H1 (cell line): ENCODE measurements around the gene ACP6.

Source experiments
- CTBP2 ChIP-seq: IDR thresholded peaks from 2 replicates; pipeline ENCODE4 v1.7.0; 2011; ENCODE audit warnings: borderline replicate concordance, mild to moderate bottlenecking, moderate library complexity, mixed read lengths, low read length; ENCODE audit not compliant: insufficient read depth, insufficient read length
- CTCF ChIP-seq, 3 experiments: IDR thresholded peaks; 1 replicate in 2 of 3; 2 replicates in 1 of 3; pipeline versions ENCODE4 v1.5.1 to v1.6.1; 2011; ENCODE audit warnings: low read length in 3 of 3, mild to moderate bottlenecking in 3 of 3, inconsistent platforms in 2 of 3, low read depth in 1 of 3, moderate library complexity in 1 of 3; ENCODE audit not compliant: insufficient read depth in 1 of 3; ENCODE audit errors: control extremely low read depth in 1 of 3
- EP300 ChIP-seq, 2 experiments: IDR thresholded peaks; 1 replicate in 1 of 2; 2 replicates in 1 of 2; pipeline ENCODE4 v1.6.1; 2011 to 2012; ENCODE audit warnings: low read depth in 2 of 2, low read length in 2 of 2, mild to moderate bottlenecking in 2 of 2, borderline replicate concordance in 1 of 2, inconsistent platforms in 1 of 2, moderate library complexity in 1 of 2
- EZH2 ChIP-seq: fragments of 200-600 bp; sonication (generic); IDR thresholded peaks from 2 replicates; pipeline ENCODE4 v1.7.1; 2012; ENCODE audit warnings: low read depth, mild to moderate bottlenecking, moderate library complexity, low read length, inconsistent platforms; ENCODE audit not compliant: severe bottlenecking
- GABPA ChIP-seq: IDR thresholded peaks from 2 replicates; pipeline ENCODE4 v1.6.1; 2011; ENCODE audit warnings: mild to moderate bottlenecking, low read length, moderate library complexity, borderline replicate concordance; ENCODE audit not compliant: insufficient read depth
- MAX ChIP-seq: IDR thresholded peaks from 2 replicates; pipeline ENCODE4 v1.6.1; 2012; ENCODE audit warnings: inconsistent platforms
- POLR2A ChIP-seq, 2 experiments: IDR thresholded peaks; 1 replicate in 1 of 2; 2 replicates in 1 of 2; pipeline ENCODE4 v1.6.1; 2011; ENCODE audit warnings: low read depth in 2 of 2, low read length in 2 of 2, mild to moderate bottlenecking in 2 of 2; ENCODE audit errors: control extremely low read depth in 1 of 2
- POLR2AphosphoS5 ChIP-seq: IDR thresholded peaks from 2 replicates; pipeline ENCODE4 v1.6.1; 2011; ENCODE audit warnings: low read depth, low read length
- RAD21 ChIP-seq, 2 experiments: IDR thresholded peaks in 1 of 2; conservative IDR thresholded peaks in 1 of 2; 2 replicates each; pipeline ENCODE4 v1.6.1; 2011; ENCODE audit warnings: low read depth in 2 of 2, low read length in 2 of 2, improper control_type of control experiment in 1 of 2, inconsistent platforms in 1 of 2, mild to moderate bottlenecking in 1 of 2, moderate library complexity in 1 of 2
- RFX5 ChIP-seq: IDR thresholded peaks from 2 replicates; pipeline ENCODE4 v1.6.1; 2011; ENCODE audit warnings: low read depth, low read length, improper control_type of control experiment, borderline replicate concordance
- TAF1 ChIP-seq: IDR thresholded peaks from 2 replicates; pipeline ENCODE4 v1.6.1; 2011; ENCODE audit warnings: mild to moderate bottlenecking, low read depth, low read length

- TF ChIP-seq EZH2 (no peak), TAF1 (no peak), MAX (no peak), EP300 (IDR thresholded peaks at IDR 0.05; ENCODE audit: borderline replicate concordance in 1 of 2, low read depth in 2 of 2, low read length in 2 of 2) (no peak), CTCF (IDR thresholded peaks at IDR 0.05; ENCODE audit: control extremely low read depth in 1 of 3, insufficient read depth in 1 of 3, low read depth in 1 of 3, low read length in 3 of 3) (no peak), POLR2A (IDR thresholded peaks at IDR 0.05; ENCODE audit: control extremely low read depth in 1 of 2, low read depth in 2 of 2, low read length in 2 of 2) (no peak), POLR2AphosphoS5 (no peak), GABPA (no peak), RFX5 (no peak), CTBP2 (no peak), RAD21 (IDR thresholded peaks at IDR 0.05 in 1 of 2, conservative IDR thresholded peaks at IDR 0.05 in 1 of 2; ENCODE audit: low read depth in 2 of 2, low read length in 2 of 2) (no peak)
Observed at GRCh38 chr1:147626291-147626690, 44.0 kb downstream of the ACP6 start.
